ENCODE data around the gene RUNX2. TPM values are rescaled to one million over a fixed set of nuclear protein-coding genes. Genes with fewer than 3 reads are reported as not detected.

The RUNX2 gene
- polyA plus RNA-seq, 1 donor from 2014 or later: not detected

DNA sequence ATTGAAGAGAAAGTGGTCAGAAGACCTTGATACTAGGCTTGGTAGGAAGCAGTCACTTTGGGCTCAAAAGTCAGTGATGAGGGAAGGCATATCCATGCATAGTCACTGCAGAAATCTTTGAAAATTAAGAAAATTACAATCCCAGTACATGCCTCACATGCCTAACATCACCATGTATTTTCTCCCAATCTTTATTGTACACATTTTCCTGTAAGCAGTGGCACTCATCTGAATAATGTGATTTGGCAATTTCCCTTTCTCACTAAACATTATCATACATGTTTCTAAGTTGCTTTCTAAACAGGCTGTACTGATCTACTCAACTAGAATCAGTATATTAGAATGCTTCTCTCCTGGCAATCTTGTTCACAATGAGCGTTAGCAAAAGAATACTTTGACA lies 330.3 kb downstream of the RUNX2 start:
- no peaks in the 10 kb centered on the region for H3F3A ChIP-seq (ENCODE audit: insufficient read depth, low read length, poor library complexity, severe bottlenecking)
- no peak overlapping the region for H3K4me3 ChIP-seq (ENCODE audit: low read length)
- no peak overlapping the region for H3K4me2 ChIP-seq (ENCODE audit: low read length)
- no peaks in the 10 kb centered on the region for H3K36me3 ChIP-seq (ENCODE audit: insufficient read depth, low read length)
- no peaks in the 10 kb centered on the region for H4K20me1 ChIP-seq (ENCODE audit: insufficient read depth)
- H2AFZ ChIP-seq (ENCODE audit: low read depth, low read length): no peak overlapping the region
- no peaks in the 10 kb centered on the region for H3K9me3 ChIP-seq (ENCODE audit: low read length)
- no peak overlapping the region for H3K27ac ChIP-seq (ENCODE audit: low read length)
- H3K9me2 ChIP-seq (ENCODE audit: insufficient read depth, low read length): no peaks in the 10 kb centered on the region
- H3K79me2 ChIP-seq (replicated peaks; ENCODE audit: insufficient read depth, low read length): no peaks in the 10 kb centered on the region
- no peak for TF ChIP-seq SMC3 (conservative IDR thresholded peaks at IDR 0.05; ENCODE audit: poor library complexity)
- no peak for TF ChIP-seq RAD21 (conservative IDR thresholded peaks at IDR 0.05)
- no peak for TF ChIP-seq TAF1 (IDR thresholded peaks at IDR 0.05; ENCODE audit: low read depth)
- no peak for TF ChIP-seq POLR2AphosphoS5 (IDR thresholded peaks at IDR 0.05)
- TF ChIP-seq EP300 (conservative IDR thresholded peaks at IDR 0.05; ENCODE audit: poor library complexity, severe bottlenecking): no peak
- no peak for TF ChIP-seq EZH2 (IDR thresholded peaks at IDR 0.05; ENCODE audit: borderline replicate concordance, insufficient read depth, low read length, poor library complexity, severe bottlenecking)
- TF ChIP-seq, protein P1, sequence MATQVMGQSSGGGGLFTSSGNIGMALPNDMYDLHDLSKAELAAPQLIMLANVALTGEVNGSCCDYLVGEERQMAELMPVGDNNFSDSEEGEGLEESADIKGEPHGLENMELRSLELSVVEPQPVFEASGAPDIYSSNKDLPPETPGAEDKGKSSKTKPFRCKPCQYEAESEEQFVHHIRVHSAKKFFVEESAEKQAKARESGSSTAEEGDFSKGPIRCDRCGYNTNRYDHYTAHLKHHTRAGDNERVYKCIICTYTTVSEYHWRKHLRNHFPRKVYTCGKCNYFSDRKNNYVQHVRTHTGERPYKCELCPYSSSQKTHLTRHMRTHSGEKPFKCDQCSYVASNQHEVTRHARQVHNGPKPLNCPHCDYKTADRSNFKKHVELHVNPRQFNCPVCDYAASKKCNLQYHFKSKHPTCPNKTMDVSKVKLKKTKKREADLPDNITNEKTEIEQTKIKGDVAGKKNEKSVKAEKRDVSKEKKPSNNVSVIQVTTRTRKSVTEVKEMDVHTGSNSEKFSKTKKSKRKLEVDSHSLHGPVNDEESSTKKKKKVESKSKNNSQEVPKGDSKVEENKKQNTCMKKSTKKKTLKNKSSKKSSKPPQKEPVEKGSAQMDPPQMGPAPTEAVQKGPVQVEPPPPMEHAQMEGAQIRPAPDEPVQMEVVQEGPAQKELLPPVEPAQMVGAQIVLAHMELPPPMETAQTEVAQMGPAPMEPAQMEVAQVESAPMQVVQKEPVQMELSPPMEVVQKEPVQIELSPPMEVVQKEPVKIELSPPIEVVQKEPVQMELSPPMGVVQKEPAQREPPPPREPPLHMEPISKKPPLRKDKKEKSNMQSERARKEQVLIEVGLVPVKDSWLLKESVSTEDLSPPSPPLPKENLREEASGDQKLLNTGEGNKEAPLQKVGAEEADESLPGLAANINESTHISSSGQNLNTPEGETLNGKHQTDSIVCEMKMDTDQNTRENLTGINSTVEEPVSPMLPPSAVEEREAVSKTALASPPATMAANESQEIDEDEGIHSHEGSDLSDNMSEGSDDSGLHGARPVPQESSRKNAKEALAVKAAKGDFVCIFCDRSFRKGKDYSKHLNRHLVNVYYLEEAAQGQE (IDR thresholded peaks at IDR 0.05; ENCODE audit: borderline replicate concordance): no peak
- TF ChIP-seq, protein P2, sequence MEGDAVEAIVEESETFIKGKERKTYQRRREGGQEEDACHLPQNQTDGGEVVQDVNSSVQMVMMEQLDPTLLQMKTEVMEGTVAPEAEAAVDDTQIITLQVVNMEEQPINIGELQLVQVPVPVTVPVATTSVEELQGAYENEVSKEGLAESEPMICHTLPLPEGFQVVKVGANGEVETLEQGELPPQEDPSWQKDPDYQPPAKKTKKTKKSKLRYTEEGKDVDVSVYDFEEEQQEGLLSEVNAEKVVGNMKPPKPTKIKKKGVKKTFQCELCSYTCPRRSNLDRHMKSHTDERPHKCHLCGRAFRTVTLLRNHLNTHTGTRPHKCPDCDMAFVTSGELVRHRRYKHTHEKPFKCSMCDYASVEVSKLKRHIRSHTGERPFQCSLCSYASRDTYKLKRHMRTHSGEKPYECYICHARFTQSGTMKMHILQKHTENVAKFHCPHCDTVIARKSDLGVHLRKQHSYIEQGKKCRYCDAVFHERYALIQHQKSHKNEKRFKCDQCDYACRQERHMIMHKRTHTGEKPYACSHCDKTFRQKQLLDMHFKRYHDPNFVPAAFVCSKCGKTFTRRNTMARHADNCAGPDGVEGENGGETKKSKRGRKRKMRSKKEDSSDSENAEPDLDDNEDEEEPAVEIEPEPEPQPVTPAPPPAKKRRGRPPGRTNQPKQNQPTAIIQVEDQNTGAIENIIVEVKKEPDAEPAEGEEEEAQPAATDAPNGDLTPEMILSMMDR (IDR thresholded peaks at IDR 0.05; ENCODE audit: poor library complexity, severe bottlenecking): no peak
- no peak for TF ChIP-seq MXI1 (conservative IDR thresholded peaks at IDR 0.05; ENCODE audit: poor library complexity, severe bottlenecking)
- no peak overlapping the region for H3K9ac ChIP-seq (ENCODE audit: low read length)
- peaks cover 14% of the 10 kb centered on the region for H3K27me3 ChIP-seq (ENCODE audit: insufficient read depth, low read depth, low read length)

DNA sequence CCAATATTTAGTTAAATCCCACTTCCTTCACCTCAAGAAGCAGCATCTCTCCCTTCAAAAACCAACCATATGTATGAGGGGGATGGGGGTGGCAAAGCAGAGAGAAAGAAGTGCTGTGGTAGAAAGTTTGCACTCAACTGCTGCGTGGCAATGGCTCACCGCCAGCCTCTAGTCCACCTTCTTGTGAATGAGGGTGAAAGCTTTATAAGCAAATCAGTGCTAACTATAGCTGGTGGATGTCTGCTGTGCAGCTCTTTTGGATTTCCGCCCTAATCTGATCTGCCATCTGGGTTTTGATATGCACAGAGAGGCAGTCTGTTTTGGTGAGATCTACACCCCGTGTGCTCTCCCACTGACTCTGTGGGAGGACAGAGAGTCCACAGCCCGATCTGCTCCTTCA lies 330.8 kb downstream of the RUNX2 start:
- no peaks in the 10 kb centered on the region for H3K9me2 ChIP-seq (ENCODE audit: insufficient read depth, low read length)
- H4K20me1 ChIP-seq (ENCODE audit: insufficient read depth): no peaks in the 10 kb centered on the region
- H3K79me2 ChIP-seq (replicated peaks; ENCODE audit: insufficient read depth, low read length): no peaks in the 10 kb centered on the region
- no peak overlapping the region for H2AFZ ChIP-seq (ENCODE audit: low read depth, low read length)
- no peak overlapping the region for H3K4me3 ChIP-seq (ENCODE audit: low read length)
- no peaks in the 10 kb centered on the region for H3K36me3 ChIP-seq (ENCODE audit: insufficient read depth, low read length)
- H3K9ac ChIP-seq (ENCODE audit: low read length): no peak overlapping the region
- no peaks in the 10 kb centered on the region for H3F3A ChIP-seq (ENCODE audit: insufficient read depth, low read length, poor library complexity, severe bottlenecking)
- peaks cover 20% of the 10 kb centered on the region for H3K27me3 ChIP-seq (ENCODE audit: insufficient read depth, low read depth, low read length)
- H3K4me2 ChIP-seq (ENCODE audit: low read length): no peak overlapping the region
- no peak overlapping the region for H3K27ac ChIP-seq (ENCODE audit: low read length)
- TF ChIP-seq SMC3 (conservative IDR thresholded peaks at IDR 0.05; ENCODE audit: poor library complexity): no peak
- TF ChIP-seq TAF1 (IDR thresholded peaks at IDR 0.05; ENCODE audit: low read depth): no peak
- TF ChIP-seq EZH2 (IDR thresholded peaks at IDR 0.05; ENCODE audit: borderline replicate concordance, insufficient read depth, low read length, poor library complexity, severe bottlenecking): no peak
- no peak for TF ChIP-seq POLR2AphosphoS5 (IDR thresholded peaks at IDR 0.05)
- no peak for TF ChIP-seq EP300 (conservative IDR thresholded peaks at IDR 0.05; ENCODE audit: poor library complexity, severe bottlenecking)
- no peak for TF ChIP-seq RAD21 (conservative IDR thresholded peaks at IDR 0.05)
- TF ChIP-seq MXI1 (conservative IDR thresholded peaks at IDR 0.05; ENCODE audit: poor library complexity, severe bottlenecking): no peak
- TF ChIP-seq, protein P1 (IDR thresholded peaks at IDR 0.05; ENCODE audit: borderline replicate concordance): no peak
- TF ChIP-seq, protein P2 (IDR thresholded peaks at IDR 0.05; ENCODE audit: poor library complexity, severe bottlenecking): no peak
- H3K9me3 ChIP-seq (ENCODE audit: low read length): no peaks in the 10 kb centered on the region
